Ectodermal cell (in vitro differentiated cells): ENCODE data around the gene ITLN2. TPM values are rescaled to one million over a fixed set of nuclear protein-coding genes. Genes with fewer than 3 reads are reported as not detected.
"Not testable (repeated sequence)": the region's sequence is repeated elsewhere in the genome, so short reads cannot be mapped to it uniquely, and the experiment has no call there.

ENCODE experiments used
- H3K27ac ChIP-seq: 2 replicates; pipeline ENCODE4 v1.7.0; 2013; ENCODE audit warnings: mild to moderate bottlenecking, low read depth, low read length; ENCODE audit not compliant: insufficient read depth, poor library complexity, severe bottlenecking
- H3K27me3 ChIP-seq: 2 replicates; pipeline ENCODE4 v1.7.0; 2013; ENCODE audit warnings: mild to moderate bottlenecking, low read length; ENCODE audit not compliant: insufficient read depth, control insufficient read depth, poor library complexity, severe bottlenecking
- H3K36me3 ChIP-seq: one replicate; pipeline ENCODE4 v1.7.0; 2013; ENCODE audit warnings: low read length; ENCODE audit not compliant: control insufficient read depth, insufficient read depth
- H3K4me1 ChIP-seq: one replicate; pipeline ENCODE4 v1.7.0; 2013; ENCODE audit warnings: low read length; ENCODE audit not compliant: control insufficient read depth, insufficient read depth
- H3K4me3 ChIP-seq: 2 replicates; pipeline ENCODE4 v1.7.0; 2013; ENCODE audit warnings: low read depth, low read length, control low read depth; ENCODE audit not compliant: insufficient read depth
- H3K9me3 ChIP-seq: 2 replicates; pipeline ENCODE4 v1.7.0; 2013; ENCODE audit warnings: mild to moderate bottlenecking, low read length, moderate library complexity; ENCODE audit not compliant: control insufficient read depth
- WGBS, 2 experiments: methylation state at CpG; one replicate each; pipeline ENCODE4 v1.1.7; 2013; ENCODE audit warnings: missing lambda C conversion rate in 2 of 2; 5-methylcytosine and 5-hydroxymethylcytosine counted together
- polyA plus RNA-seq, 4 experiments: library from polyadenylated mRNA; stranded (reverse); fragments of 50-300 nt; gene quantifications; one replicate each; pipeline ENCODE4 v1.2.3, GENCODE V29; 2013

ITLN2 gene
- polyA plus RNA-seq (2013, experiment 1 of 4): not detected
- polyA plus RNA-seq (2013, experiment 2 of 4): not detected
- polyA plus RNA-seq (2013, experiment 3 of 4): not detected
- not detected for polyA plus RNA-seq (2013, experiment 4 of 4)

DNA sequence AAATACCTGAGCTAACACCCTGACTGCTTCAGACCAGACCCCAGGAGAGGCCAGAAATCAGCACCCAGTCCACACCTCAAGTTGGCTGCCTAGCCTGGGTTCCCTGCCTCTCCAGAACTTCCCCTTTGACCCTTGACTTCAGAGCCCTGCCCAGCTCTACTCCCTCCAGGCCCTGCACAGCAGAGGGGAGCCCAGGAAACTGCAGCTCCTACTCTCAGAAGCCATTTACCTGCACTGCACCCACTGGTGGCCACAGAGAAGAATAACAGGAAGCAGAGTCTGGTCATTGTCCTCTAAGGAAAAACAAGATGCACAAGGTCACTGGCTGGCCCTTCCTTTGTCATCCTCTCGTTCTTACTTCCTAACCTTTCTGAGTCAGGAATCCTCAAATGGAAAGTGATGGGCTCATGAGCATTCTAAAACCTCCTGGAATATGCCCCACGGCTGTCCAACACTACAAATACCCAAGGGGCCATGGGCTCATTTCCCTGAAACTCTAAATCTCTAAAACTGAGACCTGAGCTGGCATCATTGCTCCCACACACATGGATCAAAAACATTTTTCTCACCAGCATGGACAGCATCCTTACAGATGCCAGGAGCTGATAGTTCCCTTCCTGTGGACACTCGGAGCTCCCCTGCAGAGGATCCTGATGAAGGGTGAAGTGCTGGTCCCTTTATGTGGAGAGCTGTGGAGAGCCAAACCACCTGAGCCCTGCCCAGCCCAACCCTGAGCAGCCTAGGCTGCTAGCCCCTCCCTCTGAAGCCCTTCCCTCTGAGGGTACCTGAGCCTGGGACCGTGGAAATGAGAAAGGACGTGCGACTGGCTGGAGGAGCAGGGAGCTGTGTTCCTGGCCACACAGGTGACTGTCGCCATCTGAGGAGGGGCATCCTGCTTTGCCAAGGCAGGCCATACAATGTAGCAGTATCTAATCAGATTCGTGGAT, at the start of gene ITLN2:
ITLN2 (minus strand) TSS at position 652 of the 947 bp plus-strand sequence; CDS start at position 584, 68 bp downstream.
- Histone ChIP-seq H3K4me3 (no peak within 1 kb of the TSS), H3K4me1 (no peaks in the 10 kb centered on the region), H3K9me3 (no peaks in the 10 kb centered on the region), H3K27me3 (no peaks in the 10 kb centered on the region), H3K36me3 (no peaks in the 10 kb centered on the region), H3K27ac (no peak within 1 kb of the TSS)
- 80 to 81% methylated on average over 8 of the region's 8 CpGs for WGBS, 2 experiments

GRCh38 chr1:161001525-161001924, 46.9 kb upstream of the ITLN2 start:
- WGBS, 2 experiments: 95 to 97% methylated on average over 5 of the region's 5 CpGs
- Histone ChIP-seq H3K27ac (no peak overlapping the region), H3K27me3 (no peaks in the 10 kb centered on the region), H3K4me1 (no peaks in the 10 kb centered on the region), H3K9me3 (no peaks in the 10 kb centered on the region), H3K4me3 (no peak overlapping the region), H3K36me3 (peaks cover 18% of the 10 kb centered on the region)

DNA sequence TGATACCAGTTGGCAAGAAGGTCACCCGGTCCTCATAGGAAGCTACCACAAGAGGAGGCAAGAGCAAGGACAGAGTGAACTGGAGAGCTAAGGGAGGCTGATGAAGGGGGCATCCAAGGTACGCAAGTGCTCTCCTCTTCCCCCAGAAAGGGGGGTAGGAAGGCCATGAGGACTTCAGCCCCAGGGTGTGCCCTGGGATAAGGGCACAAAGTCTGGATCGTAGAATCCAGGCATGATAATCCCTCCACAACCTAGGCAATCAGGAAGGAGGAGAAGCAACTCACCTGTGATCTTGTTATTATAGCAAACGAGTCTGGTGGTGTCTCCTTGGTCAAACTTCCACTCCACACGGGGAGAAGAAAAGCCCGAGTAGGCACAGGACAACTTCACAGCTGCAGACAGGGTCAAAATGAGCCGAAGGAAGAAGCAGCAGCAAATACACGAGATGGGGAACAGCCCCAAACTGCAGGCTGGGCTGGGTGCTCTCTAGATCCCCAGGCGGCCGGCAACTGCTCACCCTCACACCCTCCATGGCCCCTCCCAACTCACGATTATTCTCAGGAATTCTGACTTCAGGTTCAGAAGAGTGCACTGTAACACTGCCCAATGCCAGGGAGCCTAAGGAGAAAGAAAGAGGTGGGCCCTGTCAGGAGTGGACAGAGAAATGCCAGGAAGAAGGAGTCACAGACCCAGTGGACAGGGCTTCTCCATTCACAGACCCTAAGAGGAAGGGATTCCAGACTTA, 46.3 kb upstream of the ITLN2 start:
- peaks cover 18% of the 10 kb centered on the region for H3K36me3 ChIP-seq
- no peak overlapping the region for H3K27ac ChIP-seq
- no peak overlapping the region for H3K4me3 ChIP-seq
- H3K27me3 ChIP-seq: no peaks in the 10 kb centered on the region
- H3K9me3 ChIP-seq: no peaks in the 10 kb centered on the region
- no peaks in the 10 kb centered on the region for H3K4me1 ChIP-seq
- WGBS, 2 experiments: 94 to 96% methylated on average over 11 of the region's 11 CpGs

DNA sequence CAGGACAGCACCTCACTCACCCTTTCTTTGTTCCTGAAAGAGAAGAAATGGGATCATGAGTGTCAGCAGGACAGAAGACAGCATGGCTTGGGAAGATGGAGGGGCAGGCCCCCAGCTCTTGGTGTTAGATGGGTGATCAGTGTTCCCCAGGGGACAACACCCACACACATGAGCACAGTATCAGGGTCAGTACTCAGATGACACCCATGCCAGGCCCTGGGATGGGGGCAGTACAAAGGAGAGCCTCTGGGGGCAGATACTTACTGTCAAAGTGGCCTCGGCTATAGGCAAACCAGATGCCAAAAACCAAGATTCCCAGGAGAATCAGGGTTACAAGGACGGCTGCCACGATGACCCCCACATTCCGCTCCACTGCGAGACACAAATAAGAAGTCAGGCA, 44.8 kb upstream of the ITLN2 start:
- no peaks in the 10 kb centered on the region for H3K9me3 ChIP-seq
- H3K27me3 ChIP-seq: no peaks in the 10 kb centered on the region
- peaks cover 18% of the 10 kb centered on the region for H3K36me3 ChIP-seq
- no peak overlapping the region for H3K4me3 ChIP-seq
- no peak overlapping the region for H3K27ac ChIP-seq
- no peaks in the 10 kb centered on the region for H3K4me1 ChIP-seq
- WGBS, 2 experiments: 92 to 94% methylated on average over 5 of the region's 5 CpGs

GRCh38 chr1:160997323-160998038, 42.9 kb upstream of the ITLN2 start:
- WGBS, 2 experiments: 85 to 94% methylated on average over 1 of the region's 1 CpG
- Histone ChIP-seq H3K4me1 (no peaks in the 10 kb centered on the region), H3K9me3 (no peaks in the 10 kb centered on the region), H3K27ac (no peak overlapping the region), H3K27me3 (no peaks in the 10 kb centered on the region), H3K36me3 (peaks cover 18% of the 10 kb centered on the region), H3K4me3 (no peak overlapping the region)

GRCh38 chr1:160996178-160996577, 41.6 kb upstream of the ITLN2 start:
- Histone ChIP-seq H3K4me1 (no peaks in the 10 kb centered on the region), H3K4me3 (no peak overlapping the region), H3K36me3 (peaks cover 18% of the 10 kb centered on the region), H3K27me3 (no peaks in the 10 kb centered on the region), H3K27ac (no peak overlapping the region), H3K9me3 (no peaks in the 10 kb centered on the region)
- WGBS, 2 experiments: 90 to 91% methylated on average over 3 of the region's 3 CpGs

DNA sequence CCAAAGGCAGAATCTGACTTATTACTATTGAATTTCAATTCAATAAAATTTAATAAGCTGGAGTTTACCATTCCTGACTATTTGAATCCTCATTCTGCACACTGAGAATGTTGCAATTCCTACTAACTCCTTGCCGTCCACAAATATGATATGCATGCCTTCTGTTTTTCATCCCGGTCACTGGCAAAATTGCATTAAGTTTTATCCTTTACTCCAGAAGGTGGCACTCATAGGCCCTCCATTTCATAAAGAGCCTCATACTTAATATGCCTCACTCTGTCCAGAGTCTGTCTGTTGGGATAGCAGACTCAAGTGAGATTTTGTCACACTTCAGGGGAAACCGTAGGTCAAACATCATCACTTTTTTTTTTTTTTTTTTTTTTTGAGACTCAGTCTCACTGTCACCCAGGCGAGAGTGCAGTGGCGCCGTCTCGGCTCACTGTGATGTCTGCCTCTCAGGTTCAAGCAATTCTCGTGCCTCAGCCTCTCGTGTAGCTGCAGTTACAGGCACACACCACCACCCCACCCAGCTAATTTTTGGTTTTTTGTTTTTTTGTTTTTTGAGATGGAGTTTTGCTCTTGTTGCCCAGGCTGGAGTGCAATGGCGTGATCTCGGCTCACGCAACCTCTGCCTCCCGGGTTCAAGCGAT, 39.1 kb upstream of the ITLN2 start:
- H3K4me3 ChIP-seq: no peak overlapping the region
- no peaks in the 10 kb centered on the region for H3K4me1 ChIP-seq
- H3K27ac ChIP-seq: no peak overlapping the region
- no peaks in the 10 kb centered on the region for H3K36me3 ChIP-seq
- 93 to 97% methylated on average over 14 of the region's 14 CpGs for whole genome bisulfite sequencing, 2 experiments
- no peaks in the 10 kb centered on the region for H3K9me3 ChIP-seq
- H3K27me3 ChIP-seq: no peaks in the 10 kb centered on the region

DNA sequence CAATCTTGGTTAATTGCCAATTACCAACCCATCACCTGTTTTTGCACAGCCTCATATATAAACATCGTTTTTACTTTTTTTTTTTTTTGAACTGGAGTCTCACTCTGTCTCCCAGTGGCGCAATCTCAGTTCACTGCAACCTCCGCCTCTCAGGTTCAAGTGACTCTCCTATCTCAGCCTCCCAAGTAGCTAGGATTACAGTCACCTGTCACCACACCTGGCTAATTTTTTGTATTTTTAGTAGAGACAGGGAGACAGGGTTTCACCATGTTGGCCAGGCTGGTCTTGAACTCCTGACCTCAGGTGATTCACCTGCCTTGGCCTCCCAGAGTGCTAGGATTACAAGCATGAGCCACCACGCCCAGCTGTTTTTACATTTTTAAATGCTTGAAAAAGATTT, 37.4 kb upstream of the ITLN2 start:
- H3K4me1 ChIP-seq, H3K27ac ChIP-seq, H3K9me3 ChIP-seq, H3K27me3 ChIP-seq, H3K36me3 ChIP-seq, H3K4me3 ChIP-seq: not testable (repeated sequence)
- 94 to 98% methylated on average over 3 to 4 of the region's 4 CpGs for WGBS, 2 experiments

DNA sequence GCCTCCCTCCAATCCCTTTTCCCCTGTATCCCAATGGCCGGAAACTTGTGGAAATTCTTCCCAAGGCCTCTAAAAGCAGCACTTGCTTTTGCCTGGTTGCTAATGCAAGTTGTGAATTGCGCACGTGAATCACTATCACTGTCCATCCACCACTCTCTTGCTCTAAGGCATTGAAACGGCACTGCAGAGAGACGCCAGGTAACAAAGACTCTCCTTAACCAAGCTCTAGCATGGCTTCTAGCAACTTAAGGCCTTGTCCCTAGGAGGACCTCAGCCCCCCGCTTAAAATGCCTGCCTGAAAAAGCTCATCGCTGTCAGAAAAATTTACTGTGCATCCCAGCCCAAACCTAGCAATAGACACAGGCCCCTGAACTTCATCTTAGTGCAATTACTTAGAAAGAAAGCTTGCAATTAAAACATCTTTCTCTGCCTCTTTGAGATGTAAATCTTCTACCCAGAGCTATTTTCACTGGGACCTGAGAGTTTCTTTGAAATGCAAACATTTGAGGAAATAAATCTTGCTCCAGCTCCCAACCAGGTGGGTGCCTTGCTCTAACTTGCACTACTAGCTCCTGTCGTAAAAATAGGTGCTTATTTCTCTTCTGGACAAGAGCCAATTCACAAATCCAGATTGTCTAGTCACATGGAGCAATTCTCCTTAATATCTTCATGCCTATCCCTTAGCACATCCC, 32.9 kb upstream of the ITLN2 start:
- H3K9me3 ChIP-seq: no peaks in the 10 kb centered on the region
- H3K27me3 ChIP-seq: peaks cover 2% of the 10 kb centered on the region
- no peak overlapping the region for H3K27ac ChIP-seq
- H3K4me1 ChIP-seq: no peaks in the 10 kb centered on the region
- no peak overlapping the region for H3K4me3 ChIP-seq
- H3K36me3 ChIP-seq: no peaks in the 10 kb centered on the region
- 48 to 50% methylated on average over 8 of the region's 8 CpGs for WGBS, 2 experiments
